ENCODE data around the gene SNRNP25.

The SNRNP25 gene

GRCh38 chr16:56231-56927 lies 2.8 kb downstream of the SNRNP25 start:
- DNase-seq (ENCODE audit: low spot score): no peak
- peak overlapping the region; percentile 37 for H3K27ac ChIP-seq
- POLR2A ChIA-PET (ENCODE audit: low non-redundant PET): no interaction called here
- no peak for TF ChIP-seq CTCF (conservative IDR thresholded peaks at IDR 0.05; ENCODE audit: low read depth)
- CTCF ChIA-PET: interaction anchor here (0.7 to 1.9 kb wide), 4 partner anchors 10 to 111 kb away, joined by 3 to 10 read pairs (median 6); no protein-coding TSS in a partner anchor

- no peak for TF ChIP-seq CTCF (conservative IDR thresholded peaks at IDR 0.05; ENCODE audit: low read depth)
- ChIA-PET POLR2A (ENCODE audit: low non-redundant PET) (no interaction called here), CTCF (no interaction called here)
- H3K27ac ChIP-seq: peak overlapping the region; percentile 37
- DNase-seq (ENCODE audit: low spot score): no peak
These were observed 4.1 kb downstream of the SNRNP25 start for GRCh38 chr16:57711-58110.

- no peak for DNase-seq (ENCODE audit: low spot score)
- H3K27ac ChIP-seq: peak overlapping the region; percentile 26; the same call in 1 of the 2 replicates
- CTCF ChIA-PET: no interaction called here
- TF ChIP-seq CTCF (conservative IDR thresholded peaks at IDR 0.05; ENCODE audit: low read depth): no peak
- POLR2A ChIA-PET (ENCODE audit: low non-redundant PET): no interaction called here
These were observed 5.1 kb downstream of the SNRNP25 start for GRCh38 chr16:58491-59439.

GRCh38 chr16:59440-60059 lies 5.9 kb downstream of the SNRNP25 start:
- POLR2A ChIA-PET (ENCODE audit: low non-redundant PET): no interaction called here

GRCh38 chr16:60166-60565 lies 6.5 kb downstream of the SNRNP25 start:
- H3K27ac ChIP-seq: no peak overlapping the region
- POLR2A ChIA-PET (ENCODE audit: low non-redundant PET): interaction anchor here (0.7 kb wide), 1 partner anchor 15 kb away, joined by 3 read pairs; no protein-coding TSS in a partner anchor
- no peak for DNase-seq (ENCODE audit: low spot score)
- CTCF ChIA-PET: interaction anchor here (0.6 kb wide), 1 partner anchor 332 kb away, joined by 3 read pairs; no protein-coding TSS in a partner anchor
- TF ChIP-seq CTCF (conservative IDR thresholded peaks at IDR 0.05; ENCODE audit: low read depth): no peak

More at GRCh38 chr16:59440-60059, 5.9 kb downstream of the SNRNP25 start:
- CTCF ChIA-PET: no interaction called here
- H3K27ac ChIP-seq: no peak overlapping the region
- no peak for DNase-seq (ENCODE audit: low spot score)
- TF ChIP-seq CTCF (conservative IDR thresholded peaks at IDR 0.05; ENCODE audit: low read depth): no peak
